ENCODE results near the gene CPT1B. TPM values are rescaled to one million over a fixed set of nuclear protein-coding genes. Genes with fewer than 3 reads are reported as not detected.

The CPT1B gene
- total and polyA plus RNA-seq, 2 of the 4 experiments (the other 2 are of a cell fraction), result 0.36 to 1.8 TPM

DNA sequence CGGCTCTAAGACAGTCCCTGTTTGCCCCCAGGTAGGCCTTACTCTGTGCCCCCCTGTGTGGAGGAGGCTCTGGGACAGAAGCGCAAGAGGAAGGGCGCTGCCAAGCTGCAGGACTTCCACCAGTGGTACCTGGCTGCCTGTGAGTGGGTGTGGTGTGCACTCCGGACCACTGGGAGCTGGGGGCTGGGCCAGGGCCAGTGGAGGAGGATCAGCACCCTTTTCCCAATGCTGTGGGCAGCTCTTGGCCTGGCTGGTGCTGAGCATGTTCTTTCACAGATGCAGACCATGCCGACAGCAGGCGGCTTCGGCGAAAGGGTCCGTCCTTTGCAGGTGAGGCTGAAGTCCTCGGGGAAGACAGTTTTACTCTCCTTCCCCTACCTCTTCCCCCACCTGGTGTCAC lies 56.5 kb downstream of the CPT1B start:
- POLR2A ChIA-PET (ENCODE audit: unreplicated experiment), result no interaction called here
- H3K79me1 ChIP-seq (ENCODE audit: low read depth in 1 of 2, low read length in 2 of 2), result peaks cover 8 to 42% of the 10 kb centered on the region in 2 experiments
- no peak overlapping the region for H2AK5ac ChIP-seq (ENCODE audit: low read depth, low read length)
- H4K91ac ChIP-seq (ENCODE audit: insufficient read depth, low read depth, low read length), result no peak overlapping the region
- TF ChIP-seq NFE2L2 (IDR thresholded peaks at IDR 0.05; ENCODE audit: low read depth, low read length), result no peak
- no peak for TF ChIP-seq SMC3 (IDR thresholded peaks at IDR 0.05; ENCODE audit: low read depth, low read length)
- peaks cover 8% of the 10 kb centered on the region for H3K4me1 ChIP-seq (ENCODE audit: control insufficient read depth, insufficient read depth, low read length)
- H3K9me1 ChIP-seq (ENCODE audit: insufficient read depth, low read length), result peaks cover 4% of the 10 kb centered on the region
- H3K4me2 ChIP-seq (ENCODE audit: low read depth, low read length), result no peak overlapping the region
- H3K27me3 ChIP-seq (ENCODE audit: control insufficient read depth, insufficient read depth, low read length), result no peaks in the 10 kb centered on the region
- BruUV-seq (replicated peaks), result no TSS peak
- intact Hi-C loops (cut with micrococcal nuclease), result no loop called here
- no peak overlapping the region for H2AFZ ChIP-seq (replicated peaks; ENCODE audit: low read length, poor library complexity)
- H2BK120ac ChIP-seq (ENCODE audit: low read depth, low read length), result no peak overlapping the region
- dilution Hi-C loops (cut with HindIII; ENCODE audit: low sequenced_read_pairs, unreplicated experiment), result no loop called here
- peaks cover 19% of the 10 kb centered on the region for H4K20me1 ChIP-seq (ENCODE audit: insufficient read depth, low read length)
- peaks cover 44% of the 10 kb centered on the region for H3K36me3 ChIP-seq (ENCODE audit: control insufficient read depth, insufficient read depth, low read length)
- no peak overlapping the region for H4K8ac ChIP-seq (ENCODE audit: low read depth in 2 of 2, low read length in 2 of 2)
- H3K4me3 ChIP-seq (ENCODE audit: insufficient read depth, low read depth, low read length), result no peak overlapping the region
- no peak overlapping the region for H2BK20ac ChIP-seq (ENCODE audit: low read depth, low read length)
- peak overlapping the region; percentile 55 for H2AK9ac ChIP-seq (replicated peaks; ENCODE audit: low read depth, low read length, poor library complexity)
- H3K56ac ChIP-seq (ENCODE audit: extremely low read depth, insufficient read depth, low read length), result no peak overlapping the region
- H3K23ac ChIP-seq (ENCODE audit: low read depth, low read length), result no peak overlapping the region
- H3K9ac ChIP-seq (ENCODE audit: low read depth, low read length), result no peak overlapping the region
- in situ Hi-C loops (cut with MboI; ENCODE audit: low sequenced_read_pairs), result no loop called here
- no peaks in the 10 kb centered on the region for H3K9me3 ChIP-seq (ENCODE audit: control insufficient read depth, insufficient read depth, low read length)
- no peak for ATAC-seq (ENCODE audit: low read depth)
- H3K4ac ChIP-seq (ENCODE audit: low read depth, low read length), result no peak overlapping the region
- no peak overlapping the region for H2BK5ac ChIP-seq (ENCODE audit: low read depth, low read length, poor library complexity, severe bottlenecking)
- CTCF ChIA-PET, result interaction anchor here (0.5 kb wide), 1 partner anchor 63 kb away, joined by 4 read pairs; no protein-coding TSS in a partner anchor
- WGBS, 2 experiments (ENCODE audit: extremely low coverage in 2 of 2, insufficient read length in 1 of 2), result 98% methylated on average over 5 of the region's 10 CpGs; no CpG with 5 or more reads in 1 of the 2 experiments
- H2BK15ac ChIP-seq (ENCODE audit: low read depth, low read length), result no peak overlapping the region
- no peak overlapping the region for H3K18ac ChIP-seq (ENCODE audit: low read depth, low read length)
- H3K14ac ChIP-seq (replicated peaks; ENCODE audit: low read depth, low read length), result no peak overlapping the region
- H4K5ac ChIP-seq (ENCODE audit: low read depth, low read length), result no peak overlapping the region
- H3K27ac ChIP-seq (ENCODE audit: insufficient read depth, low read length), result no peak overlapping the region
- no peak for DNase-seq

Data from IMR-90 (cell line).